Measurements from ENCODE around the gene TSEN54.
"Not testable (repeated sequence)": the region's sequence is repeated elsewhere in the genome, so short reads cannot be mapped to it uniquely, and the experiment has no call there.

The TSEN54 gene

GRCh38 chr17:75518201-75518600, 1.9 kb downstream of the TSEN54 start:
- DNase-seq (ENCODE audit: low read depth, low spot score): no peak

- no peak for DNase-seq (ENCODE audit: low read depth, low spot score)
Measured at GRCh38 chr17:75518983-75519537, 2.7 kb downstream of the TSEN54 start.

GRCh38 chr17:75520413-75520812, 4.1 kb downstream of the TSEN54 start:
- not testable (repeated sequence) for DNase-seq (ENCODE audit: low read depth, low spot score)

GRCh38 chr17:75521290-75521689, 5.0 kb downstream of the TSEN54 start:
- DNase-seq (ENCODE audit: low read depth, low spot score): no peak

- no peak for DNase-seq (ENCODE audit: low read depth, low spot score)
Measured at GRCh38 chr17:75521951-75522727, 5.8 kb downstream of the TSEN54 start.

- DNase-seq (ENCODE audit: low read depth, low spot score): no peak
Measured at GRCh38 chr17:75523647-75524046, 7.3 kb downstream of the TSEN54 start.

GRCh38 chr17:75524269-75524969, 8.1 kb downstream of the TSEN54 start:
- no peak for DNase-seq (ENCODE audit: low read depth, low spot score)

- DNase-seq (ENCODE audit: low read depth, low spot score): peak; percentile 67
Measured at GRCh38 chr17:75524970-75525805, 8.9 kb downstream of the TSEN54 start, which contains the start of gene LLGL2. Gene LLGL2 (plus strand): TSS chr17:75525697. CDS start chr17:75543427, 17,730 bp downstream.

GRCh38 chr17:75525806-75526554, 9.7 kb downstream of the TSEN54 start:
- no peak for DNase-seq (ENCODE audit: low read depth, low spot score)

- no peak for DNase-seq (ENCODE audit: low read depth, low spot score)
Measured at GRCh38 chr17:75526555-75527270, 10.4 kb downstream of the TSEN54 start.

- no peak for DNase-seq (ENCODE audit: low read depth, low spot score)
Measured at GRCh38 chr17:75530837-75531720, 14.8 kb downstream of the TSEN54 start.

- no peak for DNase-seq (ENCODE audit: low read depth, low spot score)
Measured at GRCh38 chr17:75531721-75532072, 15.4 kb downstream of the TSEN54 start.

- DNase-seq (ENCODE audit: low read depth, low spot score): no peak
Measured at GRCh38 chr17:75535119-75535537, 18.8 kb downstream of the TSEN54 start.

- no peak for DNase-seq (ENCODE audit: low read depth, low spot score)
Measured at GRCh38 chr17:75535871-75536270, 19.5 kb downstream of the TSEN54 start.

- no peak for DNase-seq (ENCODE audit: low read depth, low spot score)
Measured at GRCh38 chr17:75536366-75536765, 20.0 kb downstream of the TSEN54 start.

- no peak for DNase-seq (ENCODE audit: low read depth, low spot score)
Measured at GRCh38 chr17:75539967-75540729, 23.8 kb downstream of the TSEN54 start.

GRCh38 chr17:75540923-75541503, 24.7 kb downstream of the TSEN54 start:
- DNase-seq (ENCODE audit: low read depth, low spot score): no peak

- DNase-seq (ENCODE audit: low read depth, low spot score): no peak
Measured at GRCh38 chr17:75542229-75542628, 25.9 kb downstream of the TSEN54 start.
